ENCODE data around the gene TASOR.
"Not testable (repeated sequence)": the region's sequence is repeated elsewhere in the genome, so short reads cannot be mapped to it uniquely, and the experiment has no call there.

TASOR gene

DNA sequence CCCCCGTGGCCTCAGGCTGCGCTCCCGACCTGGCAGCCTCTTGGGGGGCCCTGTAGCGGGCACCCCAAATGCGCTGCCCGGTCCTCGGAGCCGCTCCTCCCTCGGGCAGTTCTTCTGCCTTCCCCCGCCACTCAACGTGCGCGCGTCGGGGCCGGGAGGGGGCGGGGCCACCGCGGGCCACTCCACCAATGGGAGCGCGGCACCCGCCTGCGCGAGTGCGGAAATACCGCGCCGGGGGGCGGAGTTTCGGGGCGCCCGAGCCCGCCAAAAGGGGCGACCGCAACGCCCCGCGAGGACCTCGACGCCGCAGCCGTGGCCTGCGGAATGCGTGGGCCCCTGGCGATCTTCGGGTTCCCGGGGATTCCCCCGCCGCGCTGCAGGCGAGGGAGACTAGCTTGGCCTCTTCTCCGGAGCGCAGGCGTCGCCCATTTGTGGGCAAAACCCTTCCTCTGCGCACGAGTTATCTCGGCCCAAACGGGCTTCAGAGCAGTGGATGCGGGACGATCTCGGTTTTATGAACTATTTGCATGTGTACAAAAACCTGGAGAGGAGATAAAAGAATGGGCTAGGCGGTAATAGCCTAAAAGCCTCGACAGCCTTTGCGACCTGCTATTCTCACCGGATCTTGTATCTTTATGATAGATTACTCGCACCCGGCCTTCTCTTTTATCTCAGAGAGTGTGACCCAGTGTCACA, at the start of gene TASOR:
TASOR (minus strand) TSS at position 144 of the 696 bp plus-strand sequence. CDS start 259 bp downstream, outside the sequence.
- TF ChIP-seq CTCF (IDR thresholded peaks at IDR 0.05; ENCODE audit: control extremely low read depth, extremely low read depth, low read depth, missing control alignments) = no peak
- POLR2A ChIA-PET = interaction anchor here (0.6 to 1.5 kb wide), 2 partner anchors 9 to 59 kb away, joined by 3 to 5 read pairs; no protein-coding TSS in a partner anchor
- peak; percentile 94 for DNase-seq (ENCODE audit: extremely low spot score)
- CTCF ChIA-PET = interaction anchor here (1.1 to 1.7 kb wide), 4 partner anchors 29 to 120 kb away, joined by 3 to 7 read pairs (median 4); no protein-coding TSS in a partner anchor

DNA sequence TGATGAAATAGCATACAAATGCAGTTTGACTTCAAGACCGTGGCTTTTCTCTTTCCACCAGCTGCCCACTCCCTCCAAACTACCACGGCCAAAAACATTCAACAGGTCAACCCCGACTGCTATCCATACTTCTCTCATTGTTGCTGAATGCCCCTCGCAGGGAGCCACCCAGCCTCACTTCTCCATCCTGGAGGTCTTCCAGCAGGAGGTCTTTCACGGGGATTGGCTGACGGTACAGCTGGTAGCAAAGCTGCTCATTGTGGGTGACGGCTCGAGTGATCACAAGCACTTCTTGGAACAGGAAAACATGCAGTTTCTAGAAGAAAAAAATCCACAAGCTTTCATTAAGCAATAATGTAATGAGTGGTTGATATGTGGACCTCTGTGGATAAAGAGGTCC, 49.0 kb upstream of the TASOR start:
- no peak for DNase-seq (ENCODE audit: extremely low spot score)
- no peak for TF ChIP-seq CTCF (IDR thresholded peaks at IDR 0.05; ENCODE audit: control extremely low read depth, extremely low read depth, low read depth, missing control alignments)
- ChIA-PET CTCF (interaction anchor here (1.0 to 1.5 kb wide), 2 partner anchors 34 to 68 kb away, joined by 3 read pairs; no protein-coding TSS in a partner anchor), POLR2A (no interaction called here)

DNA sequence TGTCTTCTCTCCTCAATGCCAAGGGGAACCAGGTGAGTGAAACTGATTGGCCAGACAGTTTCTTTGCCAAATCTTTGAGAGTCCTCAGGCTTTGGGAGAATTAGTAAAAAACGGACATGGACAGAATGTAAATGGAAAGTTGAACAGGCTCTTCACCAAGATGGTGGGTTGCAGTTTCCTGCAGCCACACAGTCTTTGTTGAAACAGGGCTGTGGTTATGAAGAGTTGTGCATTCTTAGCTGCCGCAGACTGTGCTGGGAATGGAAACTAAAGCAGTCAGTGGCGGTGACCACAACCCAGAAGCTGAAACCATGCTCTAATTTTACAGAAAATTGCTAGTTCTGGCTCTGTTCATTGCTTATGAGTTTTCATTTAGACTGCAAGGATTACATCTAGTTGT, 42.1 kb upstream of the TASOR start:
- ChIA-PET CTCF (interaction anchor here (1.0 to 2.7 kb wide), 10 partner anchors 23 to 271 kb away, joined by 3 to 20 read pairs (median 4); no protein-coding TSS in a partner anchor), POLR2A (no interaction called here)
- TF ChIP-seq CTCF (IDR thresholded peaks at IDR 0.05; ENCODE audit: control extremely low read depth, extremely low read depth, low read depth, missing control alignments) = no peak
- peak; percentile 72 for DNase-seq (ENCODE audit: extremely low spot score)

DNA sequence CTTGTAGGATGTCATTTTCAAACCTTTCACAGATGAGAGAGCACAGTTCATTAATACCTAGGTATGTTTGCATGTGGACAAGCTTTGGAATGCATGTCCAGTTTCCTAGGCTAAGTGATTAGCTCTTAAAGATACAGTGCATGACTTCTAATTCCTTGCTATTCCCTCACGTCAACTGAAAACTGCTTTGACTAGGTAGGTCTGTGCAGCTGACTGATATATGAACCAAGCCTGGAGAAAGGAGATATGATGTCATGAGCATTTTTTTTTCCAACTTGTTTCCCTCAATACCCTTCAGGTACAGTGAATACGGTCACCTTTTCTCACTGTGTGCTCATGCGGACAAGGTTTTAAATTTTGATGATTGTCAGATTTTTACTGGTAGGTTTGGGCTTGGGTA, 41.6 kb upstream of the TASOR start:
- TF ChIP-seq CTCF (IDR thresholded peaks at IDR 0.05; ENCODE audit: control extremely low read depth, extremely low read depth, low read depth, missing control alignments) = no peak
- ChIA-PET CTCF (interaction anchor here (1.0 to 2.7 kb wide), 9 partner anchors 22 to 271 kb away, joined by 3 to 20 read pairs (median 4); partner anchors contain the start of gene ARHGEF3), POLR2A (interaction anchor here (0.6 kb wide), 1 partner anchor 34 kb away, joined by 3 read pairs; no protein-coding TSS in a partner anchor)
- no peak for DNase-seq (ENCODE audit: extremely low spot score)

DNA sequence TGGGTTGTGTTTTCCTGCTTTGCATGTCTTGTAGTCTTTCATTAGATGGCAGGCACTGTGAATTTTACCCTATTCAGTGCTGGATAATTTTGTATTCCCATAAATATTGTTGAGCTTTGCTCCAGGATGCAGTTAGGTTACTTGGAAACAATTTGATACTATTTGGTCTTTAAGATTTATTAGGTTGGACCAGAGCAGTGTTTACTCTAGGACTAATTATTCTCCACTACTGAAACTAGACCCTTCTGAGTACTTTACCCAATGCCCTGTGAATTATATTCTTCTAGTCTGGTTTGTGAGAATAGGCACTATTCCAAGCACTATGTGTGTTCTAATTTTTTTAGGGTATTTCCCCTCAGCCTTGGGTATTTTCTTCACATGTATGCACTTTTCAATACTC, 37.8 kb upstream of the TASOR start:
- POLR2A ChIA-PET = no interaction called here
- no peak for DNase-seq (ENCODE audit: extremely low spot score)
- TF ChIP-seq CTCF (IDR thresholded peaks at IDR 0.05; ENCODE audit: control extremely low read depth, extremely low read depth, low read depth, missing control alignments) = no peak
- CTCF ChIA-PET = interaction anchor here (1.0 to 3.7 kb wide), 6 partner anchors 15 to 78 kb away, joined by 3 to 20 read pairs (median 3); no protein-coding TSS in a partner anchor

DNA sequence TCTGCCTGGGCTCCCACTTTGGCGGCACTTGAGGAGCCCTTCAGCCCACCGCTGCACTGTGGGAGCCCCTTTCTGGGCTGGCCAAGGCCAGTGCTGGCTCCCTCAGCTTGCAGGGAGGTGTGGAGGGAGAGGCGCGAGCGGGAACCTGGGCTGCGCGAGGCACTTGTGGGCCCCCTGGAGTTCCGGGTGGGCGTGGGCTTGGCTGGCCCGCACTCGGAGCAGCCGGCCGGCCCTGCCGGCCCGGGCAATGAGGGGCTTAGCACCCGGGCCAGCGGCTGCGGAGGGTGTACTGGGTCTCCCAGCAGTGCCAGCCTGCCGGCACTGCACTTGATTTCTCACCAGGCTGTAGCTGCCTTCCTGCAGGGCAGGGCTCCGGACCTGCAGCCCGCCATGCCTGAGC, 35.7 kb upstream of the TASOR start:
- POLR2A ChIA-PET; DNase-seq (ENCODE audit: extremely low spot score): not testable (repeated sequence)
- CTCF ChIA-PET = interaction anchor here (1.7 to 3.7 kb wide), 2 partner anchors 26 to 80 kb away, joined by 4 to 20 read pairs; no protein-coding TSS in a partner anchor

- peak; percentile 24 for DNase-seq (ENCODE audit: extremely low spot score)
- CTCF ChIA-PET = no interaction called here
- no peak for TF ChIP-seq CTCF (IDR thresholded peaks at IDR 0.05; ENCODE audit: control extremely low read depth, extremely low read depth, low read depth, missing control alignments)
- POLR2A ChIA-PET = no interaction called here
These were observed 28.3 kb upstream of the TASOR start for GRCh38 chr3:56711344-56711743.

- CTCF ChIA-PET = interaction anchor here (1.3 to 2.0 kb wide), 3 partner anchors 26 to 281 kb away, joined by 3 to 11 read pairs (median 10); no protein-coding TSS in a partner anchor
These were observed 24.3 kb upstream of the TASOR start for GRCh38 chr3:56707412-56707811.

More at GRCh38 chr3:56707412-56707811, 24.3 kb upstream of the TASOR start:
- POLR2A ChIA-PET; DNase-seq (ENCODE audit: extremely low spot score): not testable (repeated sequence)

Data from GM10248 (cell line).